Measurements from ENCODE around the gene GABRP. TPM values are rescaled to one million over a fixed set of nuclear protein-coding genes. Genes with fewer than 3 reads are reported as not detected.
"Not testable (repeated sequence)": the region's sequence is repeated elsewhere in the genome, so short reads cannot be mapped to it uniquely, and the experiment has no call there.

Gene GABRP
- polyA plus RNA-seq, 2 of the 4 experiments (the other 2 are of a cell fraction), result not detected

DNA sequence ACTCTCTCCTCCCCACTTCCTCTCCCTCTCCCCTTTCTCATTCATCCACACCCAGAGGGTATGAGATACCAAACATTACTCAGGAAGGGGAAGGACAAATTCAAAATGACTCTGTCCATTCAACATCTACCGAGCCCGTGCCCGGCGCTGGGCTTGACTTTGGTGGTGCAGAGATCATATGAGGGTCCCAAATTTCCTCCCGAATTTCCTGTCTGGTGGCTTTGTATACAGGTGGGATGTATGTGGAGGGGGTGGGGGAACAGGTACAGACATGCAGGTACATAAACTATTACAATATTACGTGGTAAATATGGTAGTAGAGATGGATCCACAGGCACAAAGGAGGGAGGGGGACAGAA lies 21.8 kb upstream of the GABRP start:
- ChIA-PET POLR2A (no interaction called here), CTCF (no interaction called here)
- H3K4me1 ChIP-seq, result peaks cover 15% of the 10 kb centered on the region
- WGBS (ENCODE audit: missing lambda C conversion rate), result 62% methylated on average over 6 of the region's 6 CpGs
- FAIRE-seq (no peak), DNase-seq (ENCODE audit: low read depth in 1 of 2, low spot score in 1 of 2) (no peak), ATAC-seq (no peak)
- no peak overlapping the region for H3K4me2 ChIP-seq
- H3K9me3 ChIP-seq, result no peaks in the 10 kb centered on the region
- no peak overlapping the region for H3K4me3 ChIP-seq
- no peak for TF ChIP-seq MYC (IDR thresholded peaks at IDR 0.05; ENCODE audit: borderline replicate concordance, low read length)
- no peak for TF ChIP-seq ZNF302 (CRISPR knock-in tag; IDR thresholded peaks at IDR 0.05)
- no peak for TF ChIP-seq NR3C1 (IDR thresholded peaks at IDR 0.05)
- TF ChIP-seq TFCP2L1 (CRISPR knock-in tag; IDR thresholded peaks at IDR 0.05), result no peak
- TF ChIP-seq CBX8 (IDR thresholded peaks at IDR 0.05), result no peak
- no peak for TF ChIP-seq TP53 (CRISPR knock-in tag; IDR thresholded peaks at IDR 0.05)
- no peak overlapping the region for H3K27ac ChIP-seq

DNA sequence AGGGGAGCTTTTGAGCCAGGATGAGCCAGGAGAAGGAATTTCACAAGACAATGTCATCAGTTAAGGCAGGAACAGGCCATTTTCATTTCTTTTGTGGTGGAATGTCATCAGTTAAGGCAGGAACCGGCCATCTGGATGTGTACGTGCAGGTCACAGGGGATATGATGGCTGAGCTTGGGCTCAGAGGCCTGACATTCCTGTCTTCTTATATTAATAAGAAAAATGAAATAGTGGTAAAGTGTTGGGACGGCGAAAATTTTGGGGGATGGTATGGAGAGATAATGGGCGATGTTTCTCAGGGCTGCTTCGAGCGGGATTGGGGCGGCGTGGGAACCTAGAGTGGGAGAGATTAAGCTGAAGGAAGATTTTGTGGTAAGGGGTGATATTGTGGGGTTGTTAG lies 21.2 kb upstream of the GABRP start:
- ATAC-seq; H3K9me3 ChIP-seq; H3K4me1 ChIP-seq; H3K27ac ChIP-seq; DNase-seq (ENCODE audit: low read depth in 1 of 2, low spot score in 1 of 2); H3K4me3 ChIP-seq; CTCF ChIA-PET; POLR2A ChIA-PET; H3K4me2 ChIP-seq; FAIRE-seq: not testable (repeated sequence)
- WGBS (ENCODE audit: missing lambda C conversion rate), result 92% methylated on average over 9 of the region's 9 CpGs

DNA sequence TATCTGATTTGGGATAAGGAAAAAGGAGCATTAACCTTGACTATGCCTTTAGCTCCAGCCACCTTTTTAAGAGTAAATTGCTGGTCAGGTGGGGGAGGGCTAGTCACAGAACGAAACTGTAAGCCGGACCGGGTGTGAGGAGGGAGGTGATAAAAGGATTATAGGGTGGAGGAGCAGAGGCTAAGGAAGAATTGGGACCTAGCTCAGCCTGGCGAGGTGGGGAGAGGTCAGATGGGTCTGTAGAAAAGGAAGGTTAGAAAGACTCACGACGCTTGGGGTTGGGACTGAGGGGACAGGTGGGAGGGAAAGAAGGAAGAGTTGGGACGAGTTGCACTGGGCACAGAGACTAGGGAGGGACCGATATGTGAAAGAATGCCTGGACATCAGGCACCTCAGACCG lies 17.7 kb upstream of the GABRP start:
- H3K9me3 ChIP-seq, POLR2A ChIA-PET: not testable (repeated sequence)
- 45% methylated on average over 9 of the region's 9 CpGs for WGBS (ENCODE audit: missing lambda C conversion rate)

GRCh38 chr5:170769246-170769645 lies 14.3 kb upstream of the GABRP start:
- Histone ChIP-seq H3K4me1 (no peaks in the 10 kb centered on the region), H3K27ac (no peak overlapping the region), H3K4me2 (no peak overlapping the region), H3K4me3 (no peak overlapping the region), H3K9me3 (no peaks in the 10 kb centered on the region)
- 69% methylated on average over 6 of the region's 6 CpGs for WGBS (ENCODE audit: missing lambda C conversion rate)
- CTCF ChIA-PET, result interaction anchor here (1.2 to 2.6 kb wide), 5 partner anchors 22 to 138 kb away, joined by 5 to 23 read pairs (median 6); no protein-coding TSS in a partner anchor
- no peak for DNase-seq (ENCODE audit: low read depth in 1 of 2, low spot score in 1 of 2)
- ATAC-seq, result no peak
- POLR2A ChIA-PET, result interaction anchor here (0.6 kb wide), 1 partner anchor 31 kb away, joined by 5 read pairs; no protein-coding TSS in a partner anchor
- TF ChIP-seq TFCP2L1 (CRISPR knock-in tag; IDR thresholded peaks at IDR 0.05), result no peak
- TF ChIP-seq, protein P1, sequence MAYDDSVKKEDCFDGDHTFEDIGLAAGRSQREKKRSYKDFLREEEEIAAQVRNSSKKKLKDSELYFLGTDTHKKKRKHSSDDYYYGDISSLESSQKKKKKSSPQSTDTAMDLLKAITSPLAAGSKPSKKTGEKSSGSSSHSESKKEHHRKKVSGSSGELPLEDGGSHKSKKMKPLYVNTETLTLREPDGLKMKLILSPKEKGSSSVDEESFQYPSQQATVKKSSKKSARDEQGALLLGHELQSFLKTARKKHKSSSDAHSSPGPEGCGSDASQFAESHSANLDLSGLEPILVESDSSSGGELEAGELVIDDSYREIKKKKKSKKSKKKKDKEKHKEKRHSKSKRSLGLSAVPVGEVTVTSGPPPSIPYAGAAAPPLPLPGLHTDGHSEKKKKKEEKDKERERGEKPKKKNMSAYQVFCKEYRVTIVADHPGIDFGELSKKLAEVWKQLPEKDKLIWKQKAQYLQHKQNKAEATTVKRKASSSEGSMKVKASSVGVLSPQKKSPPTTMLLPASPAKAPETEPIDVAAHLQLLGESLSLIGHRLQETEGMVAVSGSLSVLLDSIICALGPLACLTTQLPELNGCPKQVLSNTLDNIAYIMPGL (CRISPR knock-in tag; IDR thresholded peaks at IDR 0.05; ENCODE audit: borderline replicate concordance), result no peak
- TF ChIP-seq EHMT2 (IDR thresholded peaks at IDR 0.05; ENCODE audit: low read depth), result no peak
- TF ChIP-seq E2F6 (IDR thresholded peaks at IDR 0.05; ENCODE audit: borderline replicate concordance, low read depth), result no peak
- no peak for TF ChIP-seq MAX (IDR thresholded peaks at IDR 0.05)
- TF ChIP-seq HES2 (IDR thresholded peaks at IDR 0.05), result no peak
- no peak for TF ChIP-seq RFX5 (IDR thresholded peaks at IDR 0.05)
- no peak for TF ChIP-seq MAFK (IDR thresholded peaks at IDR 0.05; ENCODE audit: partially characterized antibody)
- no peak for TF ChIP-seq HOXA7 (CRISPR knock-in tag; IDR thresholded peaks at IDR 0.05)
- no peak for TF ChIP-seq KDM1A (IDR thresholded peaks at IDR 0.05; ENCODE audit: low read depth)
- no peak for TF ChIP-seq FOXS1 (CRISPR knock-in tag; IDR thresholded peaks at IDR 0.05)
- no peak for TF ChIP-seq MYC (IDR thresholded peaks at IDR 0.05; ENCODE audit: borderline replicate concordance, low read length)
- TF ChIP-seq CBX8 (IDR thresholded peaks at IDR 0.05), result no peak
- TF ChIP-seq TP53 (CRISPR knock-in tag; IDR thresholded peaks at IDR 0.05), result no peak
- TF ChIP-seq HOXB5 (CRISPR knock-in tag; IDR thresholded peaks at IDR 0.05), result no peak
- TF ChIP-seq RNF2 (IDR thresholded peaks at IDR 0.05; ENCODE audit: borderline replicate concordance, low read depth), result no peak
- no peak for TF ChIP-seq PHF8 (IDR thresholded peaks at IDR 0.05; ENCODE audit: borderline replicate concordance, low read depth)
- no peak for TF ChIP-seq BHLHE40 (IDR thresholded peaks at IDR 0.05; ENCODE audit: low read depth, low read length)
- FAIRE-seq, result no peak

More for the DNA sequence above, 17.7 kb upstream of the GABRP start:
- ATAC-seq; H3K4me3 ChIP-seq; CTCF ChIA-PET; DNase-seq (ENCODE audit: low read depth in 1 of 2, low spot score in 1 of 2); H3K4me1 ChIP-seq; H3K27ac ChIP-seq; H3K4me2 ChIP-seq; FAIRE-seq: not testable (repeated sequence)
